ENCODE data around the gene DNAJB9. TPM values are rescaled to one million over a fixed set of nuclear protein-coding genes. Genes with fewer than 3 reads are reported as not detected.

Gene DNAJB9
- total and polyA plus RNA-seq, 9 of the 15 experiments (the other 6 are each of a cell fraction or from before 2014, with no cell fraction given) = 4.3 to 34.2 (median 9.6) TPM

DNA sequence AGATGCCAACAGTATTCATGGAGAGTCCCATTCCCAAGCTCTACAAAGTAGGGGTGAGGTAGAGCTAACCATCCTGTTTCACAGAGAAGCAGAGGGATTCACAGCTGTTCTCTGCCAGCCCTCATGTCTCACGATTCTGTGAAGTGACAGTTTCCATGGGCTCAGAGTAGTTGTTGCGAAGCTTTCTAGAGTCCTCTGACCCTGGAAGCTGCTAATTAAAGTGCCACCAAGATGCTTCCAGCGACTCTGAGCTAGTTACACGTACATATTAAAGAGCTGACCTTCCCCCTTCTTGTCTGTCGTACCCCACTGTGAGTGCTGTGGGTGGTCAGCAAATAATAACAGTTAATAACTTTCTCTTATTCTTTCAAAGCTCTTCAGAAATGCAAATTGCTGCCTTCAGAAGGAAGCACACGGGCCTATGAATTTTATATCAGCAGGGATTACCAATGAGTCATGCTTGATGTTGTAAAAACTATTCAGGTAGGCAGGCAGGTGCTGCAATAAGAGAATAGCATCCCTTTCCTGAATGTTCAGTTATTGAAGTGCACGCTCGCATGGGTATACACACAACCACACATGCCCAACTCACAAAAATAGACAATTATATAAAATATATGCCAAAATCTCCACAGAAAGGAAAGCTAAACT lies 34.1 kb downstream of the DNAJB9 start (continued):
- no peak for TF ChIP-seq POU5F1 (IDR thresholded peaks at IDR 0.05; ENCODE audit: borderline replicate concordance, low read depth, low read length, partially characterized antibody)
- no peak for TF ChIP-seq ZNF778 (CRISPR knock-in tag; IDR thresholded peaks at IDR 0.05)

DNA sequence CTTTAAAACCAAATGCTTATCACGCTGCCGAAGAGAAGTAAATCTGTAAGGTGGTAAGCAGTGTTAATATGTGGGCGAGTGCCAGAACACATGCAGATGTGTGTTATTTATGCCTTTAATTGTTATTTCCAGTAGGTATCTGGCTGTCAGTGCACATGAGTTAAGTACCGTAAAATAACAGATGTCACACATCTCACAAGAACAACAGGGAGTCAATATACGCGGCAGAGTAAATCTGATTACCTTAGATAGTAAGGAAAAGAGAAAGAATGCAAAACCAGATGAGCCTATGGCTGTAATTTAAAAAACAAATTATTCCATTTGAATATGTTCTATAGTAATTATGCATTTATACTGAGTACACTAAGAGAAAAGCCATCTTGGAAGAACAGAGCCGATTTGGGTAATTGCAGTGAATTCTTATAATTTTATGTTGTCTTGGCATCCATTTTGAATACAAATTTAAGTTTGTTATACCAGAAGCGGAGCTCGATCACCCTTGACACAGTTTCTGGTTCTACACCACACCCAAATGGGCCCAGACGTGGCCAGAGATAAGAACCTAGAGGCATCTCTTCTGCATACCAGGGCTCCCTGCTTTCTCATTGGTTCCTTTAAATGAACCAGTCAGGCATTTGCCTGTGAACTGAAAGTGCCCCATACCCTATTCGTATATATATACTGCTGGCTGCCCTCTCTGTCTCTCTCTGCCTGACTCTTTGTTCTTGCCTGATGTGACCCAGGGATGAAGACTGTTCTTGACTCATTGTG lies 34.8 kb downstream of the DNAJB9 start:
- no peaks in the 10 kb centered on the region for H3K36me3 ChIP-seq (ENCODE audit: control insufficient read depth, insufficient read depth, low read length)
- H3K4me3 ChIP-seq = no peak overlapping the region
- H3K4me1 ChIP-seq (replicated peaks in 1 of 2; ENCODE audit: control insufficient read depth in 2 of 2, insufficient read depth in 2 of 2, low read length in 2 of 2) = peaks cover 0 to 11% of the 10 kb centered on the region in 2 experiments; a peak in 3 of 5 replicates
- in situ Hi-C loops (cut with MboI) (no loop called here), intact Hi-C loops (cut with micrococcal nuclease) (no loop called here)
- WGBS (ENCODE audit: insufficient coverage, low coverage, missing lambda C conversion rate) = 32% methylated on average over 11 of the region's 11 CpGs
- H3K9me3 ChIP-seq (replicated peaks; ENCODE audit: control insufficient read depth, insufficient read depth, low read depth, low read length) = no peaks in the 10 kb centered on the region
- H3K27me3 ChIP-seq (ENCODE audit: control insufficient read depth in 2 of 2, insufficient read depth in 2 of 2, low read length in 2 of 2) = peaks cover 1 to 9% of the 10 kb centered on the region in 2 experiments; a peak in 3 of 5 replicates
- BruUV-seq (replicated peaks) = no TSS peak
- no peaks in the 10 kb centered on the region for H3K9me1 ChIP-seq (ENCODE audit: control insufficient read depth, insufficient read depth, low read length)
- no peaks in the 10 kb centered on the region for H4K20me1 ChIP-seq (replicated peaks; ENCODE audit: control insufficient read depth, insufficient read depth, low read length)
- peak overlapping the region; percentile 67 for H2AFZ ChIP-seq (ENCODE audit: low read depth, low read length)
- no peak overlapping the region for H3K9ac ChIP-seq (ENCODE audit: insufficient read depth in 1 of 2, low read depth in 2 of 2, low read length in 2 of 2)
- DNase-seq (ENCODE audit: extremely low read depth in 1 of 4, low spot score in 3 of 4) (peak; percentile 43 to 69 (median 64)), ATAC-seq (peak; percentile 79), FAIRE-seq (no peak)
- H3K79me2 ChIP-seq (ENCODE audit: control insufficient read depth, insufficient read depth, low read length) = no peaks in the 10 kb centered on the region
- ChIA-PET CTCF (ENCODE audit: low intra/inter-chr PET ratio) (no interaction called here), POLR2A (interaction anchor here (0.6 to 1.9 kb wide), 4 partner anchors 12 to 78 kb away, joined by 3 to 8 read pairs (median 4); partner anchors contain the start of genes DNAJB9, PNPLA8 and THAP5)
- peak overlapping the region; percentile 42 for H3K4me2 ChIP-seq (ENCODE audit: insufficient read depth, low read length)
- no peak overlapping the region for H3K27ac ChIP-seq (ENCODE audit: extremely low read depth, low read depth, low read length)
- peak; percentile 28; the same call in 1 of the 2 replicates for TF ChIP-seq CXXC5 (CRISPR knock-in tag; IDR thresholded peaks at IDR 0.05)
- TF ChIP-seq YY1 (IDR thresholded peaks at IDR 0.05; ENCODE audit: borderline replicate concordance in 1 of 3, control insufficient read depth in 1 of 3, extremely low read depth in 1 of 3, insufficient read depth in 3 of 3, insufficient read length in 1 of 3, insufficient replicate concordance in 2 of 3, low read depth in 1 of 3, low read length in 2 of 3) = peak in 1 of 3 experiments; percentile 31
- peak; percentile 37; the same call in 1 of the 2 replicates for TF ChIP-seq LEF1 (IDR thresholded peaks at IDR 0.05)
- peak; percentile 57; the same call in 1 of the 2 replicates for TF ChIP-seq KLF1 (tag; IDR thresholded peaks at IDR 0.05)
- no peak for TF ChIP-seq KHSRP (IDR thresholded peaks at IDR 0.05)
- TF ChIP-seq MYBL2 (IDR thresholded peaks at IDR 0.05; ENCODE audit: low read depth) = peak; percentile 43; the same call in 1 of the 2 replicates
- TF ChIP-seq MYBL2 (CRISPR knock-in tag; IDR thresholded peaks at IDR 0.05; ENCODE audit: borderline replicate concordance) = no peak
- peak; percentile 87 for TF ChIP-seq TEAD4 (IDR thresholded peaks at IDR 0.05; ENCODE audit: low read length)
- TF ChIP-seq TEAD4 (CRISPR knock-in tag; IDR thresholded peaks at IDR 0.05; ENCODE audit: borderline replicate concordance) = no peak
- no peak for TF ChIP-seq ARHGAP35 (IDR thresholded peaks at IDR 0.05; ENCODE audit: partially characterized antibody)
- TF ChIP-seq ZNF12 (CRISPR knock-in tag; IDR thresholded peaks at IDR 0.05) = no peak
- peak; percentile 48 for TF ChIP-seq NFYB (IDR thresholded peaks at IDR 0.05; ENCODE audit: extremely low read depth, insufficient read length)
- peak; percentile 51; the same call in 1 of the 2 replicates for TF ChIP-seq CBFA2T3 (IDR thresholded peaks at IDR 0.05)
- TF ChIP-seq ZNF766 (CRISPR knock-in tag; conservative IDR thresholded peaks at IDR 0.05) = 0 out of 2 replicates have a peak, but pooled peaks have one; percentile 54
- no peak for TF ChIP-seq CCAR2 (IDR thresholded peaks at IDR 0.05; ENCODE audit: low read depth, low read length)
- TF ChIP-seq CBX3 (IDR thresholded peaks at IDR 0.05; ENCODE audit: borderline replicate concordance in 1 of 2, low read length in 2 of 2) = no peak
- 0 out of 2 replicates have a peak, but pooled peaks have one; percentile 9 for TF ChIP-seq KLF16 (IDR thresholded peaks at IDR 0.05)
- TF ChIP-seq, protein P1, sequence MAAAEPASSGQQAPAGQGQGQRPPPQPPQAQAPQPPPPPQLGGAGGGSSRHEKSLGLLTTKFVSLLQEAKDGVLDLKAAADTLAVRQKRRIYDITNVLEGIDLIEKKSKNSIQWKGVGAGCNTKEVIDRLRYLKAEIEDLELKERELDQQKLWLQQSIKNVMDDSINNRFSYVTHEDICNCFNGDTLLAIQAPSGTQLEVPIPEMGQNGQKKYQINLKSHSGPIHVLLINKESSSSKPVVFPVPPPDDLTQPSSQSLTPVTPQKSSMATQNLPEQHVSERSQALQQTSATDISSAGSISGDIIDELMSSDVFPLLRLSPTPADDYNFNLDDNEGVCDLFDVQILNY (CRISPR knock-in tag; IDR thresholded peaks at IDR 0.05) = no peak

All from K562 (cell line).